H9 (cell line): Measurements from ENCODE around the gene PCDHGA8. TPM values are rescaled to one million over a fixed set of nuclear protein-coding genes. Genes with fewer than 3 reads are reported as not detected.

Experiments
- DNase-seq: peaks from one replicate; pipeline ENCODE4 v3.0.0-alpha.2; 2017
- H2AFZ ChIP-seq: one replicate; pipeline ENCODE4 v1.6.1; 2013; ENCODE audit warnings: mild to moderate bottlenecking, low read length, control low read depth, moderate library complexity
- H2AK5ac ChIP-seq: 2 replicates; pipeline ENCODE4 v1.6.1; 2013; ENCODE audit warnings: low read length, control low read depth, mixed read lengths; ENCODE audit not compliant: insufficient read length
- H2BK120ac ChIP-seq: one replicate; pipeline ENCODE4 v1.6.1; 2013; ENCODE audit warnings: low read depth, mild to moderate bottlenecking, low read length, control low read depth, inconsistent platforms; ENCODE audit not compliant: poor library complexity, severe bottlenecking
- H2BK12ac ChIP-seq: 2 replicates; pipeline ENCODE4 v1.6.1; 2013; ENCODE audit warnings: low read length, control low read depth, mixed read lengths, low read depth; ENCODE audit not compliant: insufficient read length
- H2BK15ac ChIP-seq: 2 replicates; pipeline ENCODE4 v1.6.1; 2013; ENCODE audit warnings: low read depth, low read length, control low read depth
- H2BK20ac ChIP-seq: one replicate; pipeline ENCODE4 v1.6.1; 2013; ENCODE audit warnings: low read depth, mild to moderate bottlenecking, low read length, control low read depth, inconsistent platforms; ENCODE audit not compliant: poor library complexity, severe bottlenecking
- H2BK5ac ChIP-seq: 2 replicates; pipeline ENCODE4 v1.6.1; 2013; ENCODE audit warnings: low read length, control low read depth, mixed read lengths; ENCODE audit not compliant: insufficient read length
- H3K14ac ChIP-seq: 2 replicates; pipeline ENCODE4 v1.6.1; 2013; ENCODE audit warnings: low read length, control low read depth; ENCODE audit not compliant: insufficient read depth
- H3K18ac ChIP-seq: 2 replicates; pipeline ENCODE4 v1.6.1; 2013; ENCODE audit warnings: low read depth, mild to moderate bottlenecking, mixed read lengths, low read length, control low read depth; ENCODE audit not compliant: insufficient read length
- H3K23ac ChIP-seq: 2 replicates; pipeline ENCODE4 v1.6.1; 2013; ENCODE audit warnings: low read length, control low read depth, mixed read lengths, low read depth; ENCODE audit not compliant: insufficient read length
- H3K23me2 ChIP-seq: 2 replicates; pipeline ENCODE4 v1.6.1; 2013; ENCODE audit warnings: low read depth, mild to moderate bottlenecking, mixed read lengths, low read length, control low read depth; ENCODE audit not compliant: insufficient read length, poor library complexity, severe bottlenecking
- H3K27ac ChIP-seq: 2 replicates; pipeline ENCODE4 v1.5.1; 2013; ENCODE audit warnings: low read length, control low read depth, mixed read lengths, low read depth; ENCODE audit not compliant: insufficient read length
- H3K27me3 ChIP-seq: 2 replicates; pipeline ENCODE4 v1.6.1; 2013; ENCODE audit warnings: low read length, control low read depth, inconsistent platforms; ENCODE audit not compliant: insufficient read depth
- H3K4ac ChIP-seq: 2 replicates; pipeline ENCODE4 v1.6.1; 2013; ENCODE audit warnings: low read depth, mild to moderate bottlenecking, control low read depth, inconsistent platforms, low read length, moderate library complexity
- H3K4me1 ChIP-seq: 2 replicates; pipeline ENCODE4 v1.6.1; 2013; ENCODE audit warnings: low read length, control low read depth, inconsistent platforms; ENCODE audit not compliant: insufficient read depth
- H3K4me2 ChIP-seq: 2 replicates; pipeline ENCODE4 v1.6.1; 2013; ENCODE audit warnings: low read length, control low read depth, mixed read lengths; ENCODE audit not compliant: insufficient read length, insufficient read depth
- H3K56ac ChIP-seq: 2 replicates; pipeline ENCODE4 v1.6.1; 2013; ENCODE audit warnings: low read depth, mild to moderate bottlenecking, mixed read lengths, low read length, control low read depth; ENCODE audit not compliant: insufficient read length
- H3K79me1 ChIP-seq: 2 replicates; pipeline ENCODE4 v1.6.1; 2013; ENCODE audit warnings: low read depth, mild to moderate bottlenecking, moderate library complexity, low read length, control low read depth, inconsistent platforms; ENCODE audit not compliant: insufficient read depth, poor library complexity, severe bottlenecking
- H3K79me2 ChIP-seq: 2 replicates; pipeline ENCODE4 v1.6.1; 2013; ENCODE audit warnings: low read length, control low read depth, inconsistent platforms; ENCODE audit not compliant: insufficient read depth
- H3K9ac ChIP-seq: 2 replicates; pipeline ENCODE4 v1.6.1; 2013; ENCODE audit warnings: low read length, control low read depth, mixed read lengths; ENCODE audit not compliant: insufficient read length; ENCODE audit errors: extremely low read depth
- H3K9me3 ChIP-seq: one replicate; pipeline ENCODE4 v1.6.1; 2013; ENCODE audit warnings: low read depth, low read length, inconsistent platforms; ENCODE audit not compliant: control insufficient read depth
- H3T11ph ChIP-seq: one replicate; pipeline ENCODE4 v1.6.1; 2013; ENCODE audit warnings: mild to moderate bottlenecking, low read length, control low read depth, inconsistent platforms
- H4K20me1 ChIP-seq: one replicate; pipeline ENCODE4 v1.6.1; 2013; ENCODE audit not compliant: control insufficient read depth, insufficient read length, insufficient read depth
- H4K5ac ChIP-seq: 2 replicates; pipeline ENCODE4 v1.6.1; 2013; ENCODE audit warnings: low read depth, mild to moderate bottlenecking, mixed read lengths, low read length, control low read depth; ENCODE audit not compliant: insufficient read length
- H4K8ac ChIP-seq: replicated peaks from 2 replicates; pipeline ENCODE4 v1.6.1; 2013; ENCODE audit warnings: low read length, control low read depth, mixed read lengths, low read depth; ENCODE audit not compliant: insufficient read length
- H4K91ac ChIP-seq: 2 replicates; pipeline ENCODE4 v1.6.1; 2013; ENCODE audit warnings: low read depth, mild to moderate bottlenecking, moderate library complexity, mixed read lengths, low read length, control low read depth; ENCODE audit not compliant: insufficient read length
- H3K27ac Mint-ChIP-seq, 3 experiments: 2 replicates in 2 of 3; 3 replicates in 1 of 3; pipeline ENCODE4 v1.8.0; 2020 to 2021; ENCODE audit warnings: mixed read lengths in 3 of 3, mild to moderate bottlenecking in 1 of 3, moderate library complexity in 1 of 3
- H3K27me3 Mint-ChIP-seq: 2 replicates; pipeline ENCODE4 v1.8.0; 2021; ENCODE audit warnings: low read depth, mild to moderate bottlenecking, moderate library complexity, mixed read lengths
- H3K36me3 Mint-ChIP-seq, 3 experiments: 2 replicates in 2 of 3; 3 replicates in 1 of 3; pipeline ENCODE4 v1.8.0; 2020 to 2021; ENCODE audit warnings: low read depth in 3 of 3, mixed read lengths in 3 of 3; ENCODE audit not compliant: insufficient read depth in 1 of 3
- H3K4me1 Mint-ChIP-seq, 2 experiments: 2 replicates each; pipeline ENCODE4 v1.8.0; 2020; ENCODE audit warnings: mixed read lengths in 2 of 2
- H3K4me3 Mint-ChIP-seq, 2 experiments: 2 replicates in 1 of 2; 3 replicates in 1 of 2; pipeline ENCODE4 v1.8.0; 2020 to 2021; ENCODE audit warnings: mild to moderate bottlenecking in 2 of 2, mixed read lengths in 2 of 2, moderate library complexity in 1 of 2
- H3K9me3 Mint-ChIP-seq, 2 experiments: 2 replicates in 1 of 2; 3 replicates in 1 of 2; pipeline ENCODE4 v1.8.0; 2020; ENCODE audit warnings: mild to moderate bottlenecking in 2 of 2, mixed read lengths in 2 of 2, moderate library complexity in 1 of 2
- WGBS: extraction: QIAGEN DNeasy Blood & Tissue Kit; methylation state at CpG from one replicate; pipeline ENCODE4 v1.1.7; 2013; ENCODE audit warnings: missing lambda C conversion rate, low lambda C conversion rate, mixed read lengths; ENCODE audit not compliant: insufficient read length; ENCODE audit errors: extremely low coverage; 5-methylcytosine and 5-hydroxymethylcytosine counted together
- total RNA-seq: library from RNA; stranded (reverse); gene quantifications from 2 replicates; pipeline ENCODE4 v1.2.1, GENCODE V29; 2021
- TF ChIP-seq, protein P1 (sequence below): fragments of 200-600 bp; sonication (generic); conservative IDR thresholded peaks from 3 replicates; pipeline ENCODE4 v1.8.0; 2021; ENCODE audit warnings: antibody characterized with exemption, mild to moderate bottlenecking

PCDHGA8 gene
- total RNA-seq, 1 experiment from 2014 or later: 0.90 TPM

DNA sequence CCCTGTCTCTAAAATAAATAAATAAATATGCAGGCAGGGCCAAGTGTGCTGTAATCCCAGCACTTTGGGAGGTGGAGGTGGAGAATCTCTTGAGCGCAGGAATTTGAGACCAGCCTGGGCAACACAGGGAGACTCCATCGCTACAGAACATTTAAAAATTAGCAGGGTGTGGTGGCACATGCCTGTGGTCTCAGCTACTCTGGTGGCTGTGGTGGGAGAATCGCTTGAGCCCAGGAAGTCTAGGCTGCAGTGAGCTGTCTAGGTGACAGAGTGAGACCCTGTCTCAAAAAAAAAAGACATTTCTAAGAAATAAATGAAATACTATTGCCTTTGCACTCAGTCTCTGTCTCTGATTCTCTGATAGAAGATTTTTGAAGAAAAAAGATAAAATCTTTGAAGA lies 19.1 kb downstream of the PCDHGA8 start:
- peaks cover 14 to 21% of the 10 kb centered on the region in 2 experiments for H3K4me1 Mint-ChIP-seq
- H2BK12ac ChIP-seq: no peak overlapping the region

More for the DNA sequence above, 19.1 kb downstream of the PCDHGA8 start:
- no peak overlapping the region for H3T11ph ChIP-seq
- H3K23me2 ChIP-seq: peaks cover 5% of the 10 kb centered on the region
- no peak overlapping the region for H3K4me3 Mint-ChIP-seq
- no peak overlapping the region for H4K5ac ChIP-seq
- no peaks in the 10 kb centered on the region for H3K79me2 ChIP-seq
- no peaks in the 10 kb centered on the region for H3K9me3 ChIP-seq
- H2AFZ ChIP-seq: no peak overlapping the region
- peaks cover 25% of the 10 kb centered on the region for H3K27me3 Mint-ChIP-seq
- H2AK5ac ChIP-seq: no peak overlapping the region
- no peak overlapping the region for H3K9ac ChIP-seq
- H4K8ac ChIP-seq: no peak overlapping the region
- no peak overlapping the region for H3K4me2 ChIP-seq
- H3K23ac ChIP-seq: no peak overlapping the region
- H4K91ac ChIP-seq: no peak overlapping the region
- peaks cover 34 to 42% of the 10 kb centered on the region in 2 experiments for H3K9me3 Mint-ChIP-seq
- WGBS: no CpG with 5 or more reads among the region's 3 CpGs
- no peaks in the 10 kb centered on the region for H3K79me1 ChIP-seq
- no peak overlapping the region for H2BK15ac ChIP-seq
- TF ChIP-seq, protein P1, sequence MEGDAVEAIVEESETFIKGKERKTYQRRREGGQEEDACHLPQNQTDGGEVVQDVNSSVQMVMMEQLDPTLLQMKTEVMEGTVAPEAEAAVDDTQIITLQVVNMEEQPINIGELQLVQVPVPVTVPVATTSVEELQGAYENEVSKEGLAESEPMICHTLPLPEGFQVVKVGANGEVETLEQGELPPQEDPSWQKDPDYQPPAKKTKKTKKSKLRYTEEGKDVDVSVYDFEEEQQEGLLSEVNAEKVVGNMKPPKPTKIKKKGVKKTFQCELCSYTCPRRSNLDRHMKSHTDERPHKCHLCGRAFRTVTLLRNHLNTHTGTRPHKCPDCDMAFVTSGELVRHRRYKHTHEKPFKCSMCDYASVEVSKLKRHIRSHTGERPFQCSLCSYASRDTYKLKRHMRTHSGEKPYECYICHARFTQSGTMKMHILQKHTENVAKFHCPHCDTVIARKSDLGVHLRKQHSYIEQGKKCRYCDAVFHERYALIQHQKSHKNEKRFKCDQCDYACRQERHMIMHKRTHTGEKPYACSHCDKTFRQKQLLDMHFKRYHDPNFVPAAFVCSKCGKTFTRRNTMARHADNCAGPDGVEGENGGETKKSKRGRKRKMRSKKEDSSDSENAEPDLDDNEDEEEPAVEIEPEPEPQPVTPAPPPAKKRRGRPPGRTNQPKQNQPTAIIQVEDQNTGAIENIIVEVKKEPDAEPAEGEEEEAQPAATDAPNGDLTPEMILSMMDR: no peak
- no peak overlapping the region for H3K27ac Mint-ChIP-seq
- no peaks in the 10 kb centered on the region for H3K4me1 ChIP-seq
- H3K18ac ChIP-seq: no peak overlapping the region
- DNase-seq: no peak
- no peak overlapping the region for H2BK120ac ChIP-seq
- H2BK5ac ChIP-seq: no peak overlapping the region
- no peak overlapping the region for H3K56ac ChIP-seq
- no peak overlapping the region for H3K27ac ChIP-seq
- H3K27me3 ChIP-seq: no peaks in the 10 kb centered on the region; the same call in 1 of the 2 replicates
- H2BK20ac ChIP-seq: no peak overlapping the region
- no peak overlapping the region for H3K14ac ChIP-seq
- H3K36me3 Mint-ChIP-seq: peaks cover 24 to 50% (median 34%) of the 10 kb centered on the region in 3 experiments
- H4K20me1 ChIP-seq: no peaks in the 10 kb centered on the region
- H3K4ac ChIP-seq: no peak overlapping the region
